Left ventricle myocardium inferior (tissue), 1 donor: ENCODE results near the gene TBL3. TPM values are rescaled to one million over a fixed set of nuclear protein-coding genes. Genes with fewer than 3 reads are reported as not detected.

Source experiments
- DNase-seq: peaks from one replicate; pipeline ENCODE4 v3.0.0-alpha.2; 2020
- H3K27ac ChIP-seq: fragments of 200-600 bp; replicated peaks from 2 replicates; pipeline ENCODE4 v1.8.0; 2021
- H3K27me3 ChIP-seq: fragments of 200-600 bp; 2 replicates; pipeline ENCODE4 v1.8.0; 2021; ENCODE audit warnings: low read depth
- H3K36me3 ChIP-seq: fragments of 200-600 bp; 2 replicates; pipeline ENCODE4 v1.8.0; 2021
- H3K4me1 ChIP-seq: fragments of 200-600 bp; 2 replicates; pipeline ENCODE4 v1.8.0; 2021
- H3K4me3 ChIP-seq: fragments of 200-600 bp; 2 replicates; pipeline ENCODE4 v1.8.0; 2021; ENCODE audit warnings: mild to moderate bottlenecking, moderate library complexity
- H3K9me3 ChIP-seq: fragments of 200-600 bp; replicated peaks from 2 replicates; pipeline ENCODE4 v1.8.0; 2021
- intact Hi-C: fragments of 100-400 bp; cut with micrococcal nuclease; formaldehyde crosslinking; loops from one replicate; pipeline ENCODE4 v1.11.0; 2022
- total RNA-seq: library from RNA; stranded (reverse); fragmentation: NEBNext Ultra II Directional; extraction: Animal tissue kit (Norgen Biotek cat#: 25700); gene quantifications from one replicate; pipeline ENCODE4 v1.2.1, GENCODE V29; 2021
- TF ChIP-seq, protein P1 (sequence below): fragments of 200-600 bp; IDR thresholded peaks from 2 replicates; pipeline ENCODE4 v1.8.0; 2021; ENCODE audit warnings: antibody characterized with exemption, mild to moderate bottlenecking, borderline replicate concordance
- donor health status: DM: no; HTN: yes; CAD: no; lungs with severe emphysema.

TBL3 gene
- total RNA-seq, 1 donor from 2014 or later, result 22.6 TPM

DNA sequence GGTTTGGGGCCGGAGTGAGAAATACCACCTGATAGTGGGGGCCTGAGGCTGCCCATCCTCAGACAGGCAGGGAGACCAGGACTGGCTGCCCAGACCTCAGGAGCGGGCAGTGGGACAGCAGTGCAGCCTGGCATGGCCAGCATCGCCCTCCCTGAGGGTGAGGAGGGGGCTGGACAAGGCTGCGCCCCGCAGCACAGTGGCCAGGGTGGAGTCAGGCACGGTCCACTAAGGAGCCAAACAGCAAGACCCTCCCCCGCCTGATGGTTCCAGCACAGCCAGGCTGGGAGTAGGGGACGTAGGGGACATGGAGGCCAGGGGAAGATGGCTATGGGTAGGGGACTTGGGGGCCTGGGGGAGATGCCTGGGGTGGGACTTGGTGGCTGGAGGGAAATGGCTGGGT lies 34.5 kb downstream of the TBL3 start:
- intact Hi-C loops, result no loop called here
- Histone ChIP-seq H3K27ac (no peak overlapping the region), H3K9me3 (no peaks in the 10 kb centered on the region), H3K27me3 (no peaks in the 10 kb centered on the region), H3K4me3 (no peak overlapping the region), H3K36me3 (peaks cover 22% of the 10 kb centered on the region), H3K4me1 (peaks cover 75% of the 10 kb centered on the region)
- DNase-seq, result no peak
- TF ChIP-seq, protein P1, sequence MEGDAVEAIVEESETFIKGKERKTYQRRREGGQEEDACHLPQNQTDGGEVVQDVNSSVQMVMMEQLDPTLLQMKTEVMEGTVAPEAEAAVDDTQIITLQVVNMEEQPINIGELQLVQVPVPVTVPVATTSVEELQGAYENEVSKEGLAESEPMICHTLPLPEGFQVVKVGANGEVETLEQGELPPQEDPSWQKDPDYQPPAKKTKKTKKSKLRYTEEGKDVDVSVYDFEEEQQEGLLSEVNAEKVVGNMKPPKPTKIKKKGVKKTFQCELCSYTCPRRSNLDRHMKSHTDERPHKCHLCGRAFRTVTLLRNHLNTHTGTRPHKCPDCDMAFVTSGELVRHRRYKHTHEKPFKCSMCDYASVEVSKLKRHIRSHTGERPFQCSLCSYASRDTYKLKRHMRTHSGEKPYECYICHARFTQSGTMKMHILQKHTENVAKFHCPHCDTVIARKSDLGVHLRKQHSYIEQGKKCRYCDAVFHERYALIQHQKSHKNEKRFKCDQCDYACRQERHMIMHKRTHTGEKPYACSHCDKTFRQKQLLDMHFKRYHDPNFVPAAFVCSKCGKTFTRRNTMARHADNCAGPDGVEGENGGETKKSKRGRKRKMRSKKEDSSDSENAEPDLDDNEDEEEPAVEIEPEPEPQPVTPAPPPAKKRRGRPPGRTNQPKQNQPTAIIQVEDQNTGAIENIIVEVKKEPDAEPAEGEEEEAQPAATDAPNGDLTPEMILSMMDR, result no peak

DNA sequence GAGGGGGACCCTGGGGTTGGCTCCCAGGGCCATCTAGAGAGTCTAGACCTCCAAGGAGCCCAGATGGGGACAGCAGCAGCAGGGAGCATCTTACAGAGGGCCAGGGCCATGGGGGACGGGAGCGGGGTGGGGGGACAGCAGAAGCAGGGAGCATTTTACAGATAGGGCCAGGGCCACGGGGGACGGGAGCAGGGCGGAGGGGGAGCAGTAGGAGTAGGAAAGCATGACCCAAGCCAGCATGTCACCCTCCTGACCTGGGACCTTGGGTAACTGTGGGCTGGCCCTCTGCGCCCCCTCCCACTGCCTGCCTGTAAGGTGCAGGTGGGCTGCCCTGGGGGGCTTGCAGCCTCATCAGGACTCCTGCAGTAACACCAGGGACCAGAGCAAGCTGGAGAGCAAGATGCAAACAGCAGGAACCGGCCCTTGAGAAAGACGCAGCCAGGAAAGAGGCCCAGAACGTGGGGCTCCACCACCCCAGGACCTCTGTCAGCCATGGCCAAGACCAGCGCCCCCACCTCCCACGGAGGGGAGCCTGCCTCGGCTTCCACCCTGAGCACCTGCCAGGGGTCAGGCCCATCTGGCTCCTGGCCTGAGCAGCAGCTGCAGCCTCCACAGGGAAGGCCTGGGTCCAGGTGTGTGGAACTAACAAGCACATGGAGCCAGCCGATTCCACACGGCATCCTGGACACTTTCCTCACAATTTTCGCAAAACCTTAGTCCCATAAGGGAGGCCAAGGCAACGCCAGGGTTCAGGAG lies 35.4 kb downstream of the TBL3 start:
- intact Hi-C loops, result no loop called here
- TF ChIP-seq, protein P1, result no peak
- H3K4me3 ChIP-seq, result peak overlapping the region; percentile 93
- no peak for DNase-seq
- peaks cover 13% of the 10 kb centered on the region for H3K36me3 ChIP-seq
- H3K4me1 ChIP-seq, result peaks cover 75% of the 10 kb centered on the region
- H3K27ac ChIP-seq, result peak overlapping the region; percentile 91
- H3K9me3 ChIP-seq, result no peaks in the 10 kb centered on the region
- H3K27me3 ChIP-seq, result no peaks in the 10 kb centered on the region

DNA sequence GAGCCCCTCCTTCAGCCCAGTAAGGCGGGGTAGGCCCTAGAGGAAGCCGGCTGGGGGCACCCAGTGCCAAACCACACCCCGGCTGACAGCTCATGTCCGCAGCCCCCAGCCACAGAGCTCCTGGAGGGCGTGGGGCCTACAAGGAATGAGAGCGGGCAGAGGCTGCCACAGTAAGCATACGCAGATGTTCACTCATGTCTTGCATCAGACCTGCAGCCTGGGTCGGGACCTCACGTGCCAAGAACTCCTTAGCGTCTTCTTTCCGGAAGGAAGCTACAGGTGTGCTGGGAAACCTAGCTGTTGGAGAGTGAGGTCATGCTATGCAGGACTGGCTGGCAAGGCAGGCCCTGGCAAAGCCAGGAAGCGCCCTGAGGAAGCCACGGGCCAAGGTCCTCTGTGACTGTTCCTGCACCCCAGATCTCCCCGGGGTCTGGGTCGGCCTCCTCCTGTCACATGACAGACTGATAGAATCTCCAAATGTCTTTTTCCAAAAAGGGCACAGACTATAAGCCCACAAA lies 36.2 kb downstream of the TBL3 start:
- DNase-seq, result peak; percentile 19
- Histone ChIP-seq H3K27me3 (no peaks in the 10 kb centered on the region), H3K4me1 (peaks cover 74% of the 10 kb centered on the region), H3K4me3 (peak overlapping the region; percentile 93), H3K36me3 (peaks cover 4% of the 10 kb centered on the region), H3K27ac (peak overlapping the region; percentile 91), H3K9me3 (no peaks in the 10 kb centered on the region)
- TF ChIP-seq, protein P1, result no peak
- intact Hi-C loops, result no loop called here

DNA sequence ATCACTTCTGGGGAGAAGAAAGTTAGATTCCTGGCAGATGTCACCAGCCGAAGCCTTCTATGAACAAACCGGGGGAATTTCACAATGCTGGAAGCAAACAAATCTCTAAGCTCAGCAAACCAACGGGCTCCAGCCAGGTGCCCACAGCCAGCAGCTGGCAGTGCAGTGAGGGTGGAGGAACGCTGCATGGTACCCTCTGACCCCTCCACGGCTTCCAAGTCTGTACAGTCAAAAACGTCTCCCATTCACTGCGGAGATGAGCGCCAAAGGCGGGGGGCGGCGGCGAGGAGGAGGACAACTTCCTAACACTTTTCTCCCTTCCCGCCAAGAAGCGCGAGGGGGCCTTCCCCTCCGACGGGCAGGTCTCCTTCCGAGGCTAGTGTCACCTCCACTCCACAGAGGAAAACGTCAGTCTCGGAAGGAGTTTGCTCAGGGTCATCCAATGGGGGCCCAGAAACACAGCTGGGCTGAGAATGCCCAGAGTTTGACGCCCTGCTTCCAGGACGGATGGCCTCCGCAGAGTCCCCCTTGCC lies 36.8 kb downstream of the TBL3 start:
- Histone ChIP-seq H3K36me3 (no peaks in the 10 kb centered on the region), H3K27me3 (no peaks in the 10 kb centered on the region), H3K4me3 (peak overlapping the region; percentile 93), H3K9me3 (no peaks in the 10 kb centered on the region), H3K4me1 (peaks cover 68% of the 10 kb centered on the region), H3K27ac (peak overlapping the region; percentile 91)
- TF ChIP-seq, protein P1, result no peak
- peak; percentile 17 for DNase-seq
- intact Hi-C loops, result no loop called here

DNA sequence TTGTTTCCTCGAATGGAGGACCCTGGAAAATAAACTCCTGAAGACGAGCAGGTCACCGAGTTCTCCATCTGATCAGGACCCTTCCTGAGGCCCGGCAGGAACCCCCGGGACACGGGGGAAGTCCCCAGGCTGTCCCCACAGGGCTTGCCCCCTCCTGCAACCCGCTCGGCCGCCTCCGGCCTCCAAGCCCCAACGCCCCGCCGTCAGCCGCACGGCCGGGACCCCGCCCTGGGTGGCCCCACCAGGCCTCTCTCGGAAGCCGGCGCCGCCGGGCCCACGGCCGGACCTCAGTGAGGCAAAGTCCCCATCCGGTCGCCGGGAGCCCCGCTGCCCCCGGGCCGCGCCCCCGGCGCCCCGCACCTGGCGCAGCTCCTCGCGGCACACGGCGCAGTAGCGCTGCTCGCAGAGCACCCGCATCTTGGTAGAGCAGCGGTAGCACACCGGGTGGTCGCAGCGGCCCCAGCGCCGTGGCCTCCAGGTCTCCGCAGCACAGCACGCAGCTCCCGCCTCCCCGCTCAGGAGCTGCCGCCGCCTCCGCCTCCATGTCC lies 37.4 kb downstream of the TBL3 start:
- Histone ChIP-seq H3K36me3 (no peaks in the 10 kb centered on the region), H3K4me3 (peak overlapping the region; percentile 93), H3K9me3 (no peaks in the 10 kb centered on the region), H3K27me3 (no peaks in the 10 kb centered on the region), H3K4me1 (peaks cover 63% of the 10 kb centered on the region), H3K27ac (peak overlapping the region; percentile 91)
- TF ChIP-seq, protein P1, result no peak
- DNase-seq, result peak; percentile 22
- intact Hi-C loops, result no loop called here
